Stimulated activated CD8-positive, alpha-beta memory T cell treated with anti-CD3 and anti-CD28 coated beads, Interleukin-7, amount 100 ng/mL, for 48 hours (primary cell): ENCODE data around the gene IFI27L2.

Experiments used
- DNase-seq, 2 donors: peaks; one replicate each; pipeline ENCODE4 v3.0.0-alpha.2; 2020; ENCODE audit warnings: low read depth in 1 of 2; ENCODE audit errors: extremely low read depth in 1 of 2

The IFI27L2 gene

DNA sequence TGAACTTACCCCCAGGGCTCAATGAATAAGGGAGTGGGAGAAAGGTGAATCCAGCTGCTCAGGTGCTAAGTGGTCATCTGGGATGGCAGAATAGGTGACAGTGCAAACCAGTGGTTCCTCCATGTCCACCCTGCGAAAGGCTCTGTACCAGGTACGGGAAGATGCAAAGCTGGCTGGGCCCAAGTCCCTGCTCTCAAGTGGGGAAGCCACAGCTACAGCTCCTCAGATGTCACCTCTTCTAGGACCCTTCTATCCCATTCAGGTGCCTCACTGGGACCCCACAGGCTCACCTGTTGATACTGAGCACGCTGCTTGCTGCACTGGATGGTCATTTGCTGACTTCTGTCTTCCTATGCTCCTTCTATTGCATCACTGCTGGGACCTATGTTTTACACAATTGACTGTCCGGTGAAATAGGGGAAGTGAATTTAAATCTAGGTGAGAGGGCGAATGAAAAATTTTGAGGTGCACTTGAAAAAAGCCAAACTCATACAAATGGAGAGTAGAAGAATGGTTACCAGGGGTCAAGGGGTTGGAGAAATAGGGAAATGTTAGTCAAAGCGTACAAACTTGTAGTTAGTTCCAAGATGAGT lies 24.4 kb upstream of the IFI27L2 start:
- DNase-seq: no peak

DNA sequence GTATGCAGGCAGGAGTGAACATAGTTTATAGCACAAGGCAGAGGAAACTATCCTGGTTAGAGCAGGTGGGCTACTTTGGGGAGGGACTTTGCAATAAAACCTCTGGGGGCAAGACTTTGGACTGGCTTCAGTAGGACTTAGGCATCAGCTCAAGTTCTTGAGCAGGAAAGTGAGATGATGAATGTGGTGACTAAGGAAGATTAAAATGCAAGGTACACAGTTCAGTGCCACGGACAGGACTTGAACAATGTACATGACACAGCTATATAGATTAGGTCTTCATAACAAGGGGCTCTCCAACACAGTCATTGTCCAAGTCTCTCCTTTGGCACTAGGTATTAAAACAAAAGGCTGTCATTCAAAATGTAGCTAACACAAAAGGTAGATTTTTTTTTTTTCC lies 23.3 kb upstream of the IFI27L2 start:
- DNase-seq: no peak

DNA sequence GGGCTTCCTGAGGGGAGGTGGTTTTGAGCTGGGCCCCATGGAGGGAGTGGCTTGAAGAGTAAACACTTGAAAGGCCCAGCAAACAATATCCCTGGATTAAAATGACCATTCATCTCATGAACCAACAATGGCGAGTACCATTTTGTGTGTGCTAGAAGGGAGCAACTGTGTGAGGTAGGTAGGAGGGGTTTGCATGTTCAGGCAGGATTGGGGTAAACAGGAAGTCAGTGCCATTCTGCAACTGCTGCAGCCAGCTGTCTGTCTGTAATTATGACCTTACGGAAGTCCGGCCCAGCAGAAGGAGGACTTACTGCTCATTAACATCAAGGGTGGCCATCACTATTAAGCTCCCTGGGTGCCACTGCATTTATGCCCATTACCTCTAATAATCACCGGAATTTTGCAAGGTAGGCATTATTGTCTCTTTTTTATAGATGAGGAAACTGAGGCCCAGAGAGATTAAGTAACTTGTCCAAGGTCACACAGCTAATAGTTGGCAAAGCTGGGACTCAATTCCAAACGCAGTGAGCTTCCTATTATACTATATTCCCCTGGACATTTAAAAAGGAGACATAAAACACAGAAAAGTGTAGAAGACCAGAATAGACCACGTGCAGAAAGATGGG lies 16.6 kb upstream of the IFI27L2 start:
- no peak for DNase-seq

DNA sequence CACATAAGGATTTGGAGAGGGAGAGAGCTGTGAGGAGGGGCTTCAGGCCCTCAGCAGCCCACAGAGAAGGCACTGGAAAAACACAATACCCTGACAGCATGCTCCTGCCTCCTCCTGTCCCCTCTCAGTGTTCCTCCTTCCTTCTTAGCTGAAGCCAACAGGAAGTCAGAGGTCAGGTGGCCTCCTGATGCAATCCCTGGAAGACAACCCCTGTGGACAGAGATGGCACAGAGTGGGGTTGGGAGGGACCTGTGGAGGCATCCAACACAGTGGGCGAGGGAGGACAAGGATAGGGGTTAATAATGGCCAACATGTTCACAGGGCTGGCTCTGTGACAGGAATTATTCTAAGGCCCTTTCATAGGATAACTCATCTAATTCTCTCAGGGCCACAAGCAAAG lies 15.4 kb upstream of the IFI27L2 start:
- DNase-seq: no peak

DNA sequence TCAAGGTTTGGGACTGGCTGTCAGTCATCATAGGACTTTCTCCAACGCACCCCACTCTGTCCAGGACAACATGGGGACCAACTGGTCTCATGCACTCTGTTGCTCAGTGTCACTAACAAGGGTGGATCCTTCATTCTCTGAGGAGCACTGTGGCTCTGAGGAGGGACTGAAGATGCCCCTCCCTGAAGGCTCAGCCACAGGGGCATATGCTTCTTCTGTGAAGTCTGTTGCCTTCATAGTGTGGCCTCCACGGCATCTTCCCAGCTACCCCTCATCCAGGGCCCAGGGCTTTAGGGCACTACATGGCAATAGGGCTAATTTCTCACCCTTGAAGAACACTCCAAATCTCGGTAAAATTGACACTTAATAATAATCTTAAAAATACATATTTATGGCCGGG lies 14.3 kb upstream of the IFI27L2 start:
- no peak for DNase-seq

DNA sequence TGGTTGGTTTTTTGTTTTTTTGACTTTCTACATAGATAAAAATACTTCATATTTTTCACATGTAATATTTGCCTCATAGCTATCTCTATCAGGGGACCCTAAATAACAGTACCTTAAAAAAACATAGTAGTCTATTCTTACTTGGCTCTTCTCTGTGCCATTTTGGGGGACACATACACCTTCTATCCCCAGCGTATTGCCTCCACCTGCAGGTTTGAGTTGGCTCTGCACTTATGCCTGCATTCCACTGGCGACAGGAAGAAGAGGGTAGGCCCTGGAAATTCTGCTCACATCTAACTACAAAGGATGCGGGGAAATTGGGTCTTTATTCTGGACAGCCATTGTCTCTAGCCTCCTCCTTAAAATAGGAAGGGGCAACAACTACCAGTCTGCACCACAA lies 13.8 kb upstream of the IFI27L2 start:
- no peak for DNase-seq

DNA sequence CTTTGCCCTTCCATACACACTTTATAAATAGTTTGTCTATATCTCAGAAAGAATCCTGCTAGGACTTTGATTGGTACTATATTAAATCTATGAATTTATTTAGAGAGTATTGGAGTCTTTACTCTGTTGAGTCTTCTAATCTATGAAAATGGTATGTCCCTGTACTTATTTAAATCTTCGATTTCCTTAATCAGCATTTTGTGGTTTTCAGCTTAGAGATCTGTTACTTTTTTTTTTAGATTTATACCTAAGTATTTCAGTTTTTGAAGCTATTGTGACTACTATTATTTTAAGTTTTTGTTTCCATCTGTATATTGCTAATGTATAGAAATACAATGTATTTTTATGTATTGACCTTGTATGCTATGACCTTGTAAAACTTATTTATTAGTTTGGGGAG lies 13.4 kb upstream of the IFI27L2 start:
- DNase-seq: no peak

DNA sequence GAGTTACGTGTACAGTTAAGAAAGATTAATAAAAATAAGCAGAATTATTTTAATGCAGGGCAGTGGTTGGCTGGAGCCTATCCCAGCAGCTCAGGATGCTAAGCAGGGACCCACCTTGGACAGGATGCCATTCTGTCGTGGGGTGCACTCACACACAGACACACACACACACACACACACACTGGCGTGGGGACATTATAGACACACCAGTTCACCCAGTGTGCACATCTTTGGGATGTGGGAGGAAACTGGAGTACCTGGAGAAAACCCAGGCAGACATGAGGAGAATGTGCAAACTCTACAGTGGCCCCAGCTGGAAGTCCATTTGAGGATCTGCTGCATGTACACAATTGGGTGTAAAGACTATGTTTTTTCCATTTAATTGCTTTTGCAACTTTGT lies 12.8 kb upstream of the IFI27L2 start:
- no peak for DNase-seq

DNA sequence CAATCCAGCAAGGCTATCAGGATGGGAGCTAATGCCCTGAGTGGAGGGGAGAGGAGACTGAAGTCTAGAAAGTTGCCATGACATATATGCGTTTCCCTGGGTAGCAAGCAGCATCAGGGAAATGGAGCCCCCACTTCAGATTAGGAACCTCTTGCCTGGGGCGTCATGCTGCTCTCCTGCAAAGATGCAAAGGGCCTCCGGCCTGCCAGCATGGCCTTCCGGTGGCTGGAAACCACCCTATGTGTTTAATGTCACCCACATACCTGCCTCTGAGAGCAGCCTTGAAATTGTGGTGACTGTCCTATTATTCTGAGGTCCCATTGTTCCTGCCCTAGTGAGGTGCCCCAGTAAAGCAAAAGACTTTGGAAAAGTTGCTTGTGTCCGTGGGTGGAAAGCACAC lies 10.0 kb upstream of the IFI27L2 start:
- no peak for DNase-seq

DNA sequence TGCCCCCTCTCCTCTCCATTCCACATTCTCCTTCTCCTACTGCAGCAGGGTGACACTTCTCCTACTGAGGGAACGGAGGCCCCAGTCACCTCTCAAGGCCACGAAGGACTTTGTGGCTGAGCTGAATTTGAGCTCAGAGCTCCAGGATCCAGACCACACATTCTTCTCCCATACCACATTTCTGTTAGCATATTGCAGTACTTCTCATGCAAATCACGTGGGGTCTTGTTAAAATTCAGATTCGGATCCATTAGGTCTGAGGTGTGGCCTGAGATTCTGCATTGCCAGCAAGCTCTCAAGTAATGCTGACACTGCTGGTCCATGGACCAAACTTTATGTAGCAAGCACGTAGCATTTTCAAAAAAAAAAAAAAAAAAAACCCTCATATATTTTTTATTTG lies 9.6 kb upstream of the IFI27L2 start:
- DNase-seq: no peak

DNA sequence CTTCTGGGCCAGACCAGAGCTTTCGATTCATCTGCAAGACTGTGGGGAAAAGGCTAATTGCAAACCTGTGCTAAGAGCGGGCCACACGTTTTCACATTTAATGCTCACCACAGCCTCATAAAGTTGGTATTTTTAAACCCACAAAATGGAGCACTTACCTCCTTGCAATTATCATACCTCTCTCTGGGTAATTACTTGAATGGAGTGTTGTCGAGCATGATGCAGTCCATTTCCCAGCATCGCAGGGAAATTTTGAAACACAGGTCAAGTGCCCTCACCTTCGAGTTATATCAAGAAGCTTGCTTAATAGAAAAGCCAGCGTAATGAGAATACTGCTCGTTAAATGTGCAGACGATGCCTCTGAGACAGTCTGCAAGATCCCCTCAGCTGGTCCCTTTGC lies 8.8 kb upstream of the IFI27L2 start:
- no peak for DNase-seq

DNA sequence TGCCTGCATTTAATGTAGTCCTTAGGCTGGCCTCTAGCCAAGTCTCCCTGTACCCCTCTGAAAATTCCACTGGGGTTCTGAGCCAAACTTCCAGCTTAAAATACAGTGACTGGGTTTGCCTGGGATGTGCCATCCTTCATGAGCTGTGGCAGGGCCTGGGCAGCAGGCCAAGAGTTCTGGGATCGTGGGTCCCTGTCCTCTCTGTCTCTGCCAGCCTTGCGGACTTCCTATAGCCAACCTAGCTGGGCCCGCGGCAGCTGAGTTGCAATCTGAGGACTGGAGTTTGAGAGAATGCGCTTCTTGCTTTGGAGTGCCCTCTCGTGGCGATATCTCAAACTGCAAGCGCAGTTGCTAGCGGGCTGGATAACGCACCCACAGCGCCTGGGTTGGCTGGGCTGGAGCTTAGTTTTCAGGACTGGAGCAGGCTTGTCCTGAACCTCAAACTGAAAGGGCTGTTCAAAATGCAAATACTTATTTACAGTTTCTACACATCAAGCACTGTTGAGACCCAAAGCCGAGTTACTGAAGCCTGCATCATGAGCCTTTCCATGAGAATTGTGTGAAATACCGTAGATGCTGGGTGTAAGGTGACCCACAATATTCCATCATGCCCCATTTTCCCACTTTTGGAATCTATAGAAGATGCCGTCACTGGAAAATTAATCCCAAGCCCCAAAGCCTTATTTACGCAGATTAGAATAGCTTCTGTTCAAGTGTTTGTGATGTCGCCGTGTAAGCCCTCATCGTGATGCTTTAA lies 7.3 kb upstream of the IFI27L2 start:
- peak; percentile 43 to 73 for DNase-seq

DNA sequence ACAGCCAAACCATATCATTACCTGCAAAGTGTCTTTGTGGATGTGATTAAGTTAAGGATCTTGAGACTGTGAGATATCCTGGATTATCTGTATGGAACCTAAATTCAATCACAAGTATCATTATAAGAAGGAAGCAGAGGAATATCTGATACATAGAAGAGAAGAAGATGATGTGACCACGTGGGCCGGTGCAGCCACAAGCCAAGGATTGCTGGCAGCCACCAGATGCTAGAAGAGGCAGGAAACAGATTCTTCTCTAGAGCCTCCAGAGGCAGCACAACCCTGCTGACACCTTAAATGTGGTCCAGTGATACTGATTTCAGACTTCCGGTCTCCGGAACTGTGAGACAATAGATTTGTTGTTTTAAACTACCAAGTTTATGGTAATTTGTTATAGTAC lies 6.1 kb upstream of the IFI27L2 start:
- no peak for DNase-seq

DNA sequence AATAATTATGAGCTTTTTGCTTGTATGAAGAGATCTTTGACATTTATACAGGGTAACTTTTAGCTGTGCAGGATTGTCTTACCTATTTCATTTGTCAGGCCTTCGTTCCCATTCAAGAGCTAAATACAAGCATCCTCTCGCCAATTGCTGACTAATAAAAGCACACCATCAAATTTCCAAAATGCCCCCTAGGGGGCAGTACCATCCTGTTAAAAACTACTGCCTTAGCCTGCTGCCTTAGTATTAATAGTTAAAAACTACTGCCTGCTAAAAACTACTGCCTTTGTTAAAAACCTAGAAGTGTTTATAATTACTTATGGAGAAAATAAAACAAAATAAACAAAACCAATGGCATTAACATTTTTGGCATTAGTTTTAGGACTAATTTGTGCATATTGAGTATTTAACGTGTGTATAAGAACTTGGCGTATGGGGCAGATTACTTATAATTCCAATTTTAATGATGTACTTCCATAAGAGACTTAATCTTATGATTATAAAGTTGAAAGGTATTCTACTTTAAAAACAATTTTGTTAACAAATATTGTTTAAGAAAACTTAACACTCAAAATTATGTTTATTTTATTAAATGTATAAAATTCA lies 3.0 kb upstream of the IFI27L2 start:
- DNase-seq: peak; percentile 11 to 29

DNA sequence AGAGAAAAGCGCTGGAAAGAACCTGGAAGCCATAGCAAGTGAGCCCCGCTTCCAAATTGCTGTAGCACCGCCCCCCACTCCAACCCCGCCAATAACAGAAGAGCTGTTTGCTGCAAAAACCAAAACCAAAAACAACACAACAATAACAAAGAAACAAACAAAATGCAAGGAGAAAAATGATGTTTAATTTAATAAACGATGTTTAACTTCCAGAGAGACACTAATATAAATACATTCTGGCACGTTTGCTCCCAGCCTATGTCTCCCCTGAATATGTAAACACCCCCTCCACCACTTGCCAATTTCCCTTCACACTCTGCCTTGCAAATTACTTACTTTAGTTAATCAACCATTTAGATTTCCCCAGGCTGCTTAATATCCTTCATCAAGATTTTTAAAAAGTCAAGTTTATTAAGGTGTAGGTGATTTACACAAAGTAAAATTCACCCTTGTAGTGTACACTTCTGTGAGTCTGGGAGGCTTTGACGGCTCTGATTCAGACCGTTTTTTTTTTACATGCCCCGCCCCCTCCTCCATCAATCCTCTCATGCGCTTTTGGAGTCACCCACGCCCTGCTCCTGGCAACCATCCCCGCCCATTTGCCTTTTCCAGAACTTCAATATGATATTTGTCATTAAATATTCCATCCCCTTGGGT lies 482 bp upstream of the IFI27L2 start:
- no peak for DNase-seq

DNA sequence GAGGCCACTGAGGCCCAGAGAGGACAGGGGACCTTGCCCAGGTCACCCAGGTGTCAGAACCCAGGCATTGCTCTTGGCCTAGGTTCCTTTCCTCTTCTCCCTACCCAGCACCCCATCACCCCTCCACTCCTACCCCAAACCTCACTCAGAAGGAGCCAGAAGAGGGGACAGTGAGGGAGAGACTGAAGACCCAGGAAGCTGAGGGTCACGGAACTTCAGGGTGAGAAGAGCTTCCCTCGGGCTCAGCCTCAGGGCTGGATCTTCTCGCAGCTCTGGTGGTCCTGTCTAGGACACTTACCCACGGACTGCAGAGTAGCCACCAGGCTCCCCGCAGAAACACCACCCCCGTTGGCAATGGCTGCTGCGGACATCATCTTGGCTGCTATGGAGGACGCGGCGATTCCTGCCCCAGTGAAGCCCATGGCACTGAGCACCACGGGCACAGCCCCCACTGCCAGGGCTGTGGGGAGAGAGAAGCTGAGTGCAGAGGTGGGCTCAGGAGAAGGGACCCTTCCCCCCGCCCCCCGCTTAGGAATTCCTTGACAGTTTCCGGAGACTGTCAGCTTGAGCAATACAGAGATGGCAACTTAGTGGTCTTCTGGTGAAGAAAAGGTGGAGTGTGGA lies 1.1 kb downstream of the IFI27L2 start:
- DNase-seq: no peak

DNA sequence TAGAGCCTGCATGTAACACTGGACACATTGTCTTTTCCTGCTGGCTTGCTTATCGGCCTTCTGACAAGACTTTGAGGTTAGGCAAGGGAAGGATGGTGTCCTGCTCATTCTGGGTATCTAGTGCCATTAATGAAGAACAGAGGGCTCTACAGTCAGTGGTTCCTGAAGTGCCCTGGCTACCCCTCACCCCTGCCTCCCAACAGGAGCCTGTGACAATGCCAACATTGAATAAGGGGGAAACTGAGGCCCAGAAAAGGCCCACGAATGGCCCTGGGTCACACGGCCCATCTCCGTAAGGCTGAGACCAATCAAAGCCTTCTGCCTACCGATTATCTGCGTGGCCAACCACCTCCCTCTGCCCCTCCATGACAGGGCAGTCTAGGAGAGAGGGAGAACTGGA lies 2.1 kb downstream of the IFI27L2 start:
- DNase-seq: no peak

DNA sequence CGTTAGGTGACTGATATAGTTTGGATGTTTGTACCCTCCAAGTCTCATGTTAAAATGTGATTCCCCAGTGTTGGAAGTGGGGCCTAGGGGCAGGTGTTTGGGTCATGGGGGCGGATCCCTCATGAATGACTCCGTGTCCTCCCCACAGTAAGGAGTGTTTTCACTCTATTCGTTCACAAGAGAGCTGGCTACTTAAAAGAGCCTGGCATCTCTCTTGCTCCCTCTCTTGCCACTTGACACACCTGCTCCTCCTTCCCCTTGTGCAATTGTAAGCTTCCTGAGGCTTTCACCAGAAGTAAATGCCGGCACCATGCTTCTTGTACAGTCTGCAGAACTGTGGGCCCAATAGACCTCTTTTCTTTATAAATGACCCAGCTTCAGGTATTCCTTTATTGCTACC lies 2.6 kb downstream of the IFI27L2 start:
- DNase-seq: no peak

DNA sequence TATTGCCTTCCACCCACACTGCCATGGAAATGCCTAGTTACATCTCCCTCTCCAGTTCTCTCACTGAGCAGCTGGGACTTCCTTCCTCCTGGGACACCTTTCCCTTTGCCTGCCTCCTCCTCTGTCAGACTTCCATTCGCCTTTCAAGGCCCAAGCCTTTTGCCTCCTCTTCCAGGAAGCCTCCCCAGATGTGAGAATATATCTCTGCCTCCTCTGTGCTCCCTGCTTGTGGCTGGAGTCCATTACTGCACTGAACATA lies 3.1 kb downstream of the IFI27L2 start:
- DNase-seq: no peak

DNA sequence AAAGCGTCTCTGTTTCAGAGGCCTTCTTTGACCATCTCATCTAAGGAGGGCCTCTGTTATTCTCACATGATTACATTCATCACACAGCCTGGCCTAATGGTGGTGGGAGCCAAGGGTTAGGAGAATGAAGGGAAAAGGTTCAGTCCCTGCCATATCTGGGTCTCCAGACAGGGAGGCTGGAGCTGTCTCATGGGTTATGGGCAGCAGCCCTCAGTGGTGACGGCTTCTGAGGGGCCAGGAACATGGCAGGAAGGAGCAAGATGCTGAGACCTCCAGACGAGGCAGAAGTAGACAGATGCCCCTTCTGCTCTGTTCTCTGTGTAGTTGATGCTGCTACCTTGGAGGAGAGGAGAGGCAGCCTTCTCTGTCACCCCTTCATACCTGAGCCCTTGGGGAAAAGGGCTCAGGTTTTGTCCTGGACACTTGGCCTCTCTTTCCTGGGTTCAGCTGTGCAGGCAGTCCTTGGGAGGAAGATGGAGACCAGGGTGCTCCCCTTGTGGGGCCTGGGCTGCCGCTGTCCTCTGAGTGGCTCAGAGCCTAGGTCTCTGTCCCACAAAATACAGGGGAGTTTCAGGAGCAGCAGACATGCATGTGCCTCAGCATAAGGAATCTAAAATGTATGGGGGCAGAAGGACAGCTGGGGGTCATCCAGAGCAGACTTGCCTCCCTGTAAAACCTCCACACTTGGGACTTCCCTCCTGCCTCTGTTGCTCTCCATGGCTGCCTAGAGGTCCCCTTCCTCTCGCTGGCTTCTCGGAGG lies 3.6 kb downstream of the IFI27L2 start:
- no peak for DNase-seq
